Tibial nerve (tissue), 4 donors: Measurements from ENCODE around the gene MFAP3L. TPM values are rescaled to one million over a fixed set of nuclear protein-coding genes. Genes with fewer than 3 reads are reported as not detected.

Experiments used
- DNase-seq, 2 donors: peaks; one replicate each; pipeline ENCODE4 v3.0.0-alpha.2; 2019; ENCODE audit warnings: low spot score in 2 of 2
- H3K27ac ChIP-seq, 4 donors: fragments of 200-600 bp; sonication (generic) in 3 of 4; one replicate each; pipeline ENCODE4 v1.5.1; 2017 to 2019; ENCODE audit warnings: mild to moderate bottlenecking in 1 of 4
- H3K27me3 ChIP-seq, 2 donors: fragments of 200-600 bp; sonication (generic) in 1 of 2; one replicate each; pipeline versions ENCODE4 v1.5.1 to v1.6.0; 2017 to 2019
- H3K36me3 ChIP-seq, 3 donors: fragments of 200-600 bp; sonication (generic); one replicate each; pipeline ENCODE4 v1.5.1; 2018 to 2019
- H3K4me1 ChIP-seq, 4 donors: fragments of 200-600 bp; sonication (generic) in 3 of 4; one replicate each; pipeline ENCODE4 v1.5.1; 2017 to 2019
- H3K4me3 ChIP-seq, 4 donors: fragments of 200-600 bp; sonication (generic) in 3 of 4; one replicate each; pipeline ENCODE4 v1.5.1; 2017 to 2019; ENCODE audit warnings: mild to moderate bottlenecking in 1 of 4, moderate library complexity in 1 of 4
- H3K9me3 ChIP-seq, 4 donors: fragments of 200-600 bp; sonication (generic) in 3 of 4; one replicate each; pipeline ENCODE4 v1.5.1; 2017 to 2019
- CTCF ChIP-seq, 5 experiments: fragments of 200-600 bp in 3 of 5; fragments of 450-650 bp in 2 of 5; sonication (generic) in 3 of 5; IDR thresholded peaks; one replicate each; pipeline ENCODE4 v1.5.1; 2016 to 2019; ENCODE audit warnings: antibody characterized with exemption in 5 of 5, mild to moderate bottlenecking in 3 of 5, moderate library complexity in 2 of 5
- EP300 ChIP-seq, 2 donors: sonication (generic); formaldehyde crosslinking; IDR thresholded peaks; one replicate each; pipeline ENCODE4 v1.6.1; 2017; ENCODE audit warnings: antibody characterized with exemption in 2 of 2, mild to moderate bottlenecking in 1 of 2
- POLR2A ChIP-seq, 2 donors: fragments of 450-650 bp; IDR thresholded peaks; one replicate each; pipeline ENCODE4 v1.6.1; 2017; ENCODE audit warnings: antibody characterized with exemption in 2 of 2, mild to moderate bottlenecking in 2 of 2, moderate library complexity in 2 of 2
- WGBS, 2 donors: methylation state at CpG; one replicate each; pipeline ENCODE4 v1.1.5; 2018; 5-methylcytosine and 5-hydroxymethylcytosine counted together
- total RNA-seq, 4 donors: library from RNA; depleted of rRNA; stranded (reverse); fragments of >200 nt; gene quantifications; one replicate each; pipeline ENCODE4 v1.1.0, GENCODE V29; 2016

MFAP3L gene
- 10 to 100 TPM; 15.3 to 37.4 (median 21.2) TPM for total RNA-seq

- peak; percentile 61 to 81 for TF ChIP-seq POLR2A (IDR thresholded peaks at IDR 0.05)
- TF ChIP-seq CTCF (IDR thresholded peaks at IDR 0.05), result peak in 3 of 5 experiments; percentile 40 to 64 (median 61)
- TF ChIP-seq EP300 (IDR thresholded peaks at IDR 0.05), result peak in 1 of 2 donors; percentile 54
- Histone ChIP-seq H3K4me3 (peak within 1 kb of the TSS; percentile 87 to 95 (median 90)), H3K4me1 (peaks cover 0 to 20% (median 2%) of the 10 kb centered on the region in 4 donors), H3K9me3 (no peaks in the 10 kb centered on the region), H3K36me3 (no peaks in the 10 kb centered on the region), H3K27me3 (no peaks in the 10 kb centered on the region), H3K27ac (peak within 1 kb of the TSS; percentile 76 to 94 (median 88))
- DNase-seq, result peak; percentile 66 to 71
- WGBS, 2 donors, result 0 to 1% methylated on average over 30 to 57 of the region's 86 CpGs
These were observed at the start of gene MFAP3L for GRCh38 chr4:170026253-170027021. Gene MFAP3L (minus strand): TSS chr4:170026395. CDS start chr4:170005877, 20,518 bp downstream.

- 88 to 92% methylated on average over 6 of the region's 6 CpGs for WGBS, 2 donors
- TF ChIP-seq CTCF (IDR thresholded peaks at IDR 0.05), result no peak
- no peak for TF ChIP-seq EP300 (IDR thresholded peaks at IDR 0.05)
- no peak for TF ChIP-seq POLR2A (IDR thresholded peaks at IDR 0.05)
- Histone ChIP-seq H3K27ac (no peak overlapping the region), H3K36me3 (peaks cover 0 to 59% (median 0%) of the 10 kb centered on the region in 3 donors), H3K9me3 (no peaks in the 10 kb centered on the region), H3K4me1 (no peaks in the 10 kb centered on the region), H3K27me3 (no peaks in the 10 kb centered on the region), H3K4me3 (no peak overlapping the region)
- DNase-seq, result no peak
These were observed 45.0 kb upstream of the MFAP3L start for GRCh38 chr4:170071196-170071595.

GRCh38 chr4:170068438-170069128, 42.4 kb upstream of the MFAP3L start:
- H3K9me3 ChIP-seq, result no peaks in the 10 kb centered on the region
- WGBS, 2 donors, result 93% methylated on average over 8 of the region's 8 CpGs
- H3K36me3 ChIP-seq, result peaks cover 0 to 60% (median 0%) of the 10 kb centered on the region in 3 donors
- H3K27me3 ChIP-seq, result no peaks in the 10 kb centered on the region
- H3K27ac ChIP-seq, result no peak overlapping the region
- TF ChIP-seq EP300 (IDR thresholded peaks at IDR 0.05) (no peak), CTCF (IDR thresholded peaks at IDR 0.05) (no peak), POLR2A (IDR thresholded peaks at IDR 0.05) (no peak)
- H3K4me3 ChIP-seq, result no peak overlapping the region
- no peaks in the 10 kb centered on the region for H3K4me1 ChIP-seq
- DNase-seq, result no peak

GRCh38 chr4:170059421-170059820, 33.2 kb upstream of the MFAP3L start:
- Histone ChIP-seq H3K4me1 (no peaks in the 10 kb centered on the region), H3K4me3 (no peak overlapping the region), H3K27ac (no peak overlapping the region), H3K36me3 (peaks cover 0 to 29% (median 0%) of the 10 kb centered on the region in 3 donors), H3K9me3 (no peaks in the 10 kb centered on the region), H3K27me3 (no peaks in the 10 kb centered on the region)
- DNase-seq, result no peak
- WGBS, 2 donors, result 74 to 76% methylated on average over 4 of the region's 4 CpGs
- TF ChIP-seq POLR2A (IDR thresholded peaks at IDR 0.05) (no peak), CTCF (IDR thresholded peaks at IDR 0.05) (no peak), EP300 (IDR thresholded peaks at IDR 0.05) (no peak)

- no peaks in the 10 kb centered on the region for H3K4me1 ChIP-seq
- no peak for DNase-seq
- H3K4me3 ChIP-seq, result no peak overlapping the region
- TF ChIP-seq EP300 (IDR thresholded peaks at IDR 0.05), result no peak
- TF ChIP-seq POLR2A (IDR thresholded peaks at IDR 0.05), result no peak
- no peak for TF ChIP-seq CTCF (IDR thresholded peaks at IDR 0.05)
- H3K36me3 ChIP-seq, result peaks cover 0 to 24% (median 0%) of the 10 kb centered on the region in 3 donors
- 43 to 54% methylated on average over 2 of the region's 2 CpGs for WGBS, 2 donors
- H3K27me3 ChIP-seq, result no peaks in the 10 kb centered on the region
- no peak overlapping the region for H3K27ac ChIP-seq
- no peaks in the 10 kb centered on the region for H3K9me3 ChIP-seq
These were observed 32.6 kb upstream of the MFAP3L start for GRCh38 chr4:170058826-170059225.
